Measurements from ENCODE around the gene RHCE. TPM values are rescaled to one million over a fixed set of nuclear protein-coding genes. Genes with fewer than 3 reads are reported as not detected.
A peak's percentile ranks its signal among the peaks of the same experiment; 100 is the strongest.
"Not testable (repeated sequence)": the region's sequence is repeated elsewhere in the genome, so short reads cannot be mapped to it uniquely, and the experiment has no call there.

The RHCE gene
- 0.13 and 1.9 TPM in 2 replicates for total RNA-seq

DNA sequence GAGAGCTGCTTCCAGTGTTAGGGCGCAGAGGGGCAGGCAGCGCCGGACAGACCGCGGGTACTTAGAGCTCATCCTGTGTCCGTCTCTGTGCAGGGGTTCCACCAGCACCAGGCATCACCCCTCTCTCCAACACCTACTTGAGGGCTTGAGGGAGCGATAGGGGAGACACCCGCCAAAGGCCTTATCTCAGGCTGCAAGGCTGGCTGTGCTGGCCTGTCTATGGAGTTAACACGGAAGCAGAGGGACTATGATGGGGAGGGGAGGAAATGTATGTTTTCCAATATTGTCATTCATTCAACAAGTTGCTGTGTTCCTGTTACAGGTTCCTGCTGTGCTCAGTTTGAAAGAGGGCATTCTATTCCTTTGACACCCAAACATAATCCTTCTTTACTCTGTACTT is at the start of gene RHCE:
Gene RHCE, minus strand, starts transcription at position 111 of the 400 bp plus-strand sequence. Its CDS starts 39 bp downstream, at position 72.
- not testable (repeated sequence) for DNase-seq (ENCODE audit: low read depth in 2 of 2)

- DNase-seq (ENCODE audit: low read depth in 2 of 2): peak in 1 of 2 donors; percentile 79
Observed at GRCh38 chr1:25469177-25469576, 48.6 kb upstream of the RHCE start.

GRCh38 chr1:25468033-25468432 is 47.4 kb upstream of the RHCE start:
- no peak for DNase-seq (ENCODE audit: low read depth in 2 of 2)

- DNase-seq (ENCODE audit: low read depth in 2 of 2): no peak
Observed at GRCh38 chr1:25467616-25468015, 47.0 kb upstream of the RHCE start.

DNA sequence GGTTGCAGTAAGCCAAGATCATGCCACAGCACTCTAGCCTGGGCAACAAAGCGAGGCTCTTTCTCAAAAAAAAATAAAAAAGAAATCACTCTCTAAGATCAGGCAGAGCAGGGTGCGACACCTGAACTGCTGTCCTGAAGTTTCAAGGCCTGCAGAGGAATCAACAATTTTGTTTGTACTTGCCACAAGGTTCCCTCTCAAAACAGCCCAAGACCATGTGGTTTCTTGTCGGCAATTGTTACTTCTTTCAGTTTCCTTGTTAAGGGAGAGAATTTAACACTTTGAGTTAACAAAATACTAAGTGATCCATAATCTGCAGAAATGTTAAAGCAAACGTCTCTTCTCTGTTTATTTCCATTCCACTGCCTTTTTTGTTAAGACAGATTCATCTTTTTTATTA is 46.6 kb upstream of the RHCE start:
- no peak for DNase-seq (ENCODE audit: low read depth in 2 of 2)

DNA sequence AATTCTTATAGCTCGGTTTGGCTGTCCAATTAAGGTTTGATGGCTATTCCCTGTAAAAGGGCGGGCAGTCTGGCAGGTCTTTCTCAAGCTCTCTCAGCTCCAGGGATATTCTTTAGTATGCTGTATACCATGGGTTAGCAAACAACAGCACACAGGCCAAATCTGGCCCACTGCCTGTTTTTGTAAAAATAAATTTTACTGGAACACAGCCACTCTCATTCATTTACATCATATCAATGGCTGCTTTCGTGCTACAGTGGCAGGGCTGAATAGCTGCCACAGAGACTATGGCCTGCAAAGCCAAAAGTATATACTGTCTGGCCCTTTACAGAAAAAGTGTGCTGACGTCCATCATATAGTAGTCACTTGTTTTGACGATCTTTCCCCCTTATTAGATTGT is 42.1 kb upstream of the RHCE start:
- DNase-seq (ENCODE audit: low read depth in 2 of 2): peak in 1 of 2 donors; percentile 21

GRCh38 chr1:25461849-25462248 is 41.2 kb upstream of the RHCE start:
- peak in 1 of 2 donors; percentile 72 for DNase-seq (ENCODE audit: low read depth in 2 of 2)

DNA sequence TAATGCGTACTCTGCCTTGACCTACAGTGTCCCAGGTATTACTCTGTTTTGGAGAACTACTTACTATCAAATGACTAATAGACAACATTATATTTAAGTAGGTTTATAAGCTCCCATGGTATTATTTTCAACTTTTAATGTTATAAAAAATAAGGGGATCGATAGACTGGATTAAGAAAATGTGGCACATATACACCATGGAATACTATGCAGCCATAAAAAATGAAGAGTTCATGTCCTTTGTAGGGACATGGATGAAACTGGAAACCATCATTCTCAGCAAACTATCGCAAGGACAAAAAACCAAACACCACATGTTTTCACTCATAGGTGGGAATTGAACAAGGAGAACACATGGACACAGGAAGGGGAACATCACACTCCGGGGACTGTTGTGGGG is 40.2 kb upstream of the RHCE start:
- DNase-seq (ENCODE audit: low read depth in 2 of 2): not testable (repeated sequence)

DNA sequence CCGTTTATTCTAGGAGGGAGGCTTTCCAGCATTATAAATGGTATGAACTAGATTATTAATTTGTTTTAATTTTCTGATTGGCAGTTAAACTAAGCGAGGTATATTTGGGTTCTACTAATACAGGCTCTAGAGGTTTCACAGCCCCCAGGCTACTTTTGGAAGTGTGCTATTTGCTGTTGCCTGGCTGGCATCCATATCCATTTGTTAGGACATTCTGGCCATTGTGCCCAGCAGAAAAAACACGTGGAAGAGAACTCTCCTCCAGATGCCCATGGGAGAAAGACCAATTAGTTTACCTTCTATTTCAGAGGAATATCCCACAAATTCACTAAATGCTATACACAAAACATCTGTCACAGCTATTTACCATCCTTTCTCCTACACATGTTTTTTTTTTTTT is 39.4 kb upstream of the RHCE start:
- no peak for DNase-seq (ENCODE audit: low read depth in 2 of 2)

DNA sequence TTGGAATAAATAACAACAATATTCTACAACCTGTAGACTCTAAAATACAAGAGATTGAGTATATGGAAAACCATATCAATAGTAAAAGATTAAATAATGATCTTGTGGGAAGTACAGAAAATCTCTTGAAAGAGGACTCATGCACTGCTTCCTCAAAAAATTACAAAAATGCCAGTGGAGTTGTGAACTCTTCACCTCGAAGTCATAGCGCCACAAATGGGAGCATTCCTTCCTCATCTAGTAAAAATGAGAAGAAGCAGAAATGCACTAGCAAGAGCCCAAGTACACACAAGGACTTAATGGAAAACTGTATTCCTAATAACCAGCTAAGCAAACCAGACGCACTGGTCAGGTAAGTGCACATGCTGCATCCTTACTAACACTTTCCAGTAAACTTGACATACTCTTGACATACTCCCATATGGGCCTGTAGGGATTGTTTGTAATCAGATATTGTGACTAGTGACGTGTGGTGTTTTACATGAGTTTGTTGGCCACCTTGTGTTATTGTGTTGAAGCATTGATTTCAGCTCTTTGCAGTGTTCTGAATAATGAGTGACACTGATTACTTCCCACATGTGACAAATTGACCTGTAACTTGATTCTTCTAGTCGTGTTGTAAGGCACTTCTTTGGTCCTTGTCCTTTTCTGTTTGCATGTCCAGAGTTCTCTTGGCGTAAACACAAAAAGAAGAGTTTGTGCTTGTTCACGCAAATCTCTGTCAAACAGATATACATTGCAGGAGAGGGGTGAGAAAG is 38.1 kb upstream of the RHCE start:
- no peak for DNase-seq (ENCODE audit: low read depth in 2 of 2)

DNA sequence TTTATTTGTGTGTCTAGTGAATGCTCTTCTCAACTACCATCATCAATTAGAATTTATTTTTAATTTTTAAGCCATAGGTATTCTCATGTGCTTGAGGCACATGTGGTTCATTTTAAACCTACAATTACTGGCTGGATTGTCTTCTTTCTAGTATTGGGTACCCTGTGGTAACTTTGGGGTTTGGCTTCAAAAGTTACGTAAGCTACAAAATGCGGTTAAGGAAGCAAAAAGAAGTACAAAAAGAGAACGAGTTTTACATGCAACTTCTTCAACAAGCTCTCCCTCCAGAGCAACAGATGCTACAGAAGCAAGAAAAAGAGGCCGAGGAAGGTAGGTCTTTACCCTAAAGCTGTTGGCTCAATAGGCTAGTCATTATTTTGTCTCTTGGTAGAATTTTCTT is 35.9 kb upstream of the RHCE start:
- no peak for DNase-seq (ENCODE audit: low read depth in 2 of 2)

DNA sequence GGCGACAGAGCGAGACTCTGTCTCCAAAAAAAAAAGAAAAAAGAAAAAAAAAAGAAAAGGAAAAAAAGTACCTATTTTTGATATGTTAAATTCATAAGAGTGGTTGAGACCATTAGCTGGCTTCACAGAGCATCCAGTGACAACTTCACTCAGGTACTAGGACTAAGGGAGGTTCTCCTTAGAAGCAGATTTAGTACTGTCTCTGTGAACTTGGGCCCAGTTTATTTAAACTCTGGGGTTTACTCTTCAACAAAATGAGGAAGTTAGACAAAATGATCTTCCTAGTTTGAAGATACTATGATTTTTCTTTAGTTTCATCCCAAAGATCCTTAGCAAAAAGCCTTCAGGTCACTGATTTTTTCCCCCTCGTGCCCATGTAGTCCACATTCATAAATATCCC is 31.3 kb upstream of the RHCE start:
- no peak for DNase-seq (ENCODE audit: low read depth in 2 of 2)

GRCh38 chr1:25450891-25451290 is 30.3 kb upstream of the RHCE start:
- DNase-seq (ENCODE audit: low read depth in 2 of 2): no peak

GRCh38 chr1:25447547-25447946 is 26.9 kb upstream of the RHCE start:
- DNase-seq (ENCODE audit: low read depth in 2 of 2): no peak

- no peak for DNase-seq (ENCODE audit: low read depth in 2 of 2)
Observed at GRCh38 chr1:25445993-25446538, 25.4 kb upstream of the RHCE start.

DNA sequence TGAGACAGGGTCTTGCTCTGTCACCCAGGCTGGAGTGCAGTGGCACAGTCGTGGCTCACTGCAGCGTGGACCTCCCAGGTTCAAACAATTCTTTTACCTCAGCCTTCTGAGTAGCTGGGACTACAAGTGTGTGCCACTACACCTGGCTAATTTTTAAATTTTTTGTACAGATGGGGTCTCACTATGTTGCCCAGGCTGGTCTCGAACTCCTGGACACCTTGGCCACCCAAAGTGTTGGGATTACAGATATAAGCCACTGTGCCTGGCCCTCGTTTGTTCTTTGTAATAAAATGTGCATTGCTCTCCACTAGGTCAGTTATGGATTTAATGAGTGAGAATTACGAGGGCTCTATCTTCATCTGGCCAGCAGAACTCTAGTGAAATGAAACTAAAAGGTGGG is 24.0 kb upstream of the RHCE start:
- DNase-seq (ENCODE audit: low read depth in 2 of 2): not testable (repeated sequence)

DNA sequence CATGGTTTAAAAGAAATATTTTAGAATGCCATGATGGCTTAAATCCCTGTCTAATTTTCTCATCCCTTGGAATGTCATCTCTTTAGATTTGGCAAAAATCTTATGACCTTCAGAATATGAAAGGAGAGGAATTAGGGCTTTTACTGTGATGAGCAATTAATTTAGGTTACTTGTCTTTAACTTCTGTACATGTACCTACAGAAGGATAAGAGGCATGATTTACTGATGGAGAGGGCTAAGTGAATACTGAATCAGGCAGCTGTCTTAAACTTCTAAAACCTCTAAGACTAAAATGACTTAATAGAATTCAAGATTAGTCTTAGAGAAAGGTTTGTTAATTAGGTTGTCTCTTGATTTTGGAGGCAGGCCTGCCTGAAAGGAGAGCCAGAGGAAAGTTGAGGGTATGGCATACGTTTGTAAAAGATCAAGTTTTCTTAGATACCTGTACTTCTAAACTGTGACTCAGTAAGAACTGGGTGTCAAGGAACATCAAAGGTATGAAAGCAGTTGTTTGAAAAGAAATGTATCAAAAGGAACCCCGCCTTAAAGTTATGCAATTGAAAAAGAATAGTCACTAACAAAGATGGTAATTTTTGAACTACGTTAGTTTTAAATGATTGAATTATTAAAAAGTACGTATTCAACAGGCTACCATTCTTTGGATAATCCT is 22.5 kb upstream of the RHCE start:
- DNase-seq (ENCODE audit: low read depth in 2 of 2): no peak

GRCh38 chr1:25442178-25442577 is 21.6 kb upstream of the RHCE start:
- peak; percentile 88 for DNase-seq (ENCODE audit: low read depth in 2 of 2)

DNA sequence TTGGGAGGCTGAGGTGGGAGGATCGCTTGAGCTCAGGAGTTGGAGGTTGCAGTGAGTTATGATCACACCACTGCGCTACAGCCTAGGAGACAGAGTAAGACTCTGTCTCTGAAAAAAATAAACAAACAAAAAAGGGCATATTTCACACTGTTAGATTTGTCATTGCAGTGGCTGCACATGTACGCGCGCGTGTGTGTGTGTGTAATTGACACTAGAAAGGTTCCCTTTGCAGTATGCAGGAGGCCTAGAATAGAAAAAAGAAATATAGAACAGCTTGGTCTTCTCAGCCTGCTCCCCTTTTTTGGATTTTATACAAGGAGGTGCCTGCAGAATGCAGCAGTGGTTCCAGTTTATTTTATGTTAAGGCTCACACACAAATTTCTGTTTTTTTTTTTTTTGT is 18.7 kb upstream of the RHCE start:
- DNase-seq (ENCODE audit: low read depth in 2 of 2): no peak

DNA sequence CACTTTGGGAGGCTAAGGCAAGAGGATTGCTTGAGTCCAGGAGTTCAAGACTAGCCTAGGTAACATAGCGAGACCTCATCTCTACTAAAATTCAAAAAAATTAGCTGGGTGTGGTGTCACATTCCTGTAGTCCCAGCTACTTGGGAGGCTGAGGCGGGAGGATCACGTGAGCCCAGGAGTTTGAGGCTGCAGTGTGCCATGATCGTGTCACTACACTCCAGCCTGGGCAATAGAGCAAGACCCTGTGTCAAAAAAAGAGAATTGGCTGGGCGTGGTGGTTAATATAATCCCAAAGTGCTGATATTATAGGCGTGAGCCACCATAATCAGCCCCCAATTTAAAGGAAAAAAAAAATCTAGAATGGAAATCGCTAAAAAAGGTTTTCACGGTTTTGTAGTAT is 17.0 kb upstream of the RHCE start:
- DNase-seq (ENCODE audit: low read depth in 2 of 2): no peak

GRCh38 chr1:25435397-25436108 is 14.9 kb upstream of the RHCE start:
- DNase-seq (ENCODE audit: low read depth in 2 of 2): no peak

All from dermis microvascular lymphatic vessel endothelial cell (primary cell).